ENCODE data around the gene CHST7.

Gene CHST7

GRCh38 chrX:46579250-46579649, 5.7 kb downstream of the CHST7 start:
- TF ChIP-seq POLR2AphosphoS5 (IDR thresholded peaks at IDR 0.05; ENCODE audit: low read depth) (no peak), SPI1 (IDR thresholded peaks at IDR 0.05; ENCODE audit: borderline replicate concordance, low read depth) (no peak), GABPA (IDR thresholded peaks at IDR 0.05; ENCODE audit: low read depth) (no peak)
- TF ChIP-seq, protein P1, sequence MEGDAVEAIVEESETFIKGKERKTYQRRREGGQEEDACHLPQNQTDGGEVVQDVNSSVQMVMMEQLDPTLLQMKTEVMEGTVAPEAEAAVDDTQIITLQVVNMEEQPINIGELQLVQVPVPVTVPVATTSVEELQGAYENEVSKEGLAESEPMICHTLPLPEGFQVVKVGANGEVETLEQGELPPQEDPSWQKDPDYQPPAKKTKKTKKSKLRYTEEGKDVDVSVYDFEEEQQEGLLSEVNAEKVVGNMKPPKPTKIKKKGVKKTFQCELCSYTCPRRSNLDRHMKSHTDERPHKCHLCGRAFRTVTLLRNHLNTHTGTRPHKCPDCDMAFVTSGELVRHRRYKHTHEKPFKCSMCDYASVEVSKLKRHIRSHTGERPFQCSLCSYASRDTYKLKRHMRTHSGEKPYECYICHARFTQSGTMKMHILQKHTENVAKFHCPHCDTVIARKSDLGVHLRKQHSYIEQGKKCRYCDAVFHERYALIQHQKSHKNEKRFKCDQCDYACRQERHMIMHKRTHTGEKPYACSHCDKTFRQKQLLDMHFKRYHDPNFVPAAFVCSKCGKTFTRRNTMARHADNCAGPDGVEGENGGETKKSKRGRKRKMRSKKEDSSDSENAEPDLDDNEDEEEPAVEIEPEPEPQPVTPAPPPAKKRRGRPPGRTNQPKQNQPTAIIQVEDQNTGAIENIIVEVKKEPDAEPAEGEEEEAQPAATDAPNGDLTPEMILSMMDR (IDR thresholded peaks at IDR 0.05; ENCODE audit: insufficient read depth, low read length) = no peak
- TF ChIP-seq, protein P2, sequence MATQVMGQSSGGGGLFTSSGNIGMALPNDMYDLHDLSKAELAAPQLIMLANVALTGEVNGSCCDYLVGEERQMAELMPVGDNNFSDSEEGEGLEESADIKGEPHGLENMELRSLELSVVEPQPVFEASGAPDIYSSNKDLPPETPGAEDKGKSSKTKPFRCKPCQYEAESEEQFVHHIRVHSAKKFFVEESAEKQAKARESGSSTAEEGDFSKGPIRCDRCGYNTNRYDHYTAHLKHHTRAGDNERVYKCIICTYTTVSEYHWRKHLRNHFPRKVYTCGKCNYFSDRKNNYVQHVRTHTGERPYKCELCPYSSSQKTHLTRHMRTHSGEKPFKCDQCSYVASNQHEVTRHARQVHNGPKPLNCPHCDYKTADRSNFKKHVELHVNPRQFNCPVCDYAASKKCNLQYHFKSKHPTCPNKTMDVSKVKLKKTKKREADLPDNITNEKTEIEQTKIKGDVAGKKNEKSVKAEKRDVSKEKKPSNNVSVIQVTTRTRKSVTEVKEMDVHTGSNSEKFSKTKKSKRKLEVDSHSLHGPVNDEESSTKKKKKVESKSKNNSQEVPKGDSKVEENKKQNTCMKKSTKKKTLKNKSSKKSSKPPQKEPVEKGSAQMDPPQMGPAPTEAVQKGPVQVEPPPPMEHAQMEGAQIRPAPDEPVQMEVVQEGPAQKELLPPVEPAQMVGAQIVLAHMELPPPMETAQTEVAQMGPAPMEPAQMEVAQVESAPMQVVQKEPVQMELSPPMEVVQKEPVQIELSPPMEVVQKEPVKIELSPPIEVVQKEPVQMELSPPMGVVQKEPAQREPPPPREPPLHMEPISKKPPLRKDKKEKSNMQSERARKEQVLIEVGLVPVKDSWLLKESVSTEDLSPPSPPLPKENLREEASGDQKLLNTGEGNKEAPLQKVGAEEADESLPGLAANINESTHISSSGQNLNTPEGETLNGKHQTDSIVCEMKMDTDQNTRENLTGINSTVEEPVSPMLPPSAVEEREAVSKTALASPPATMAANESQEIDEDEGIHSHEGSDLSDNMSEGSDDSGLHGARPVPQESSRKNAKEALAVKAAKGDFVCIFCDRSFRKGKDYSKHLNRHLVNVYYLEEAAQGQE (IDR thresholded peaks at IDR 0.05; ENCODE audit: insufficient replicate concordance, low read depth) = no peak
- Histone ChIP-seq H3K27ac (replicated peaks) (no peak overlapping the region), H3K4me3 (replicated peaks; ENCODE audit: insufficient read depth, low read length) (no peak overlapping the region), H3K27me3 (ENCODE audit: insufficient read depth, poor library complexity, severe bottlenecking) (no peaks in the 10 kb centered on the region)
- DNase-seq (ENCODE audit: low read depth in 1 of 2, low spot score in 1 of 2) = no peak

DNA sequence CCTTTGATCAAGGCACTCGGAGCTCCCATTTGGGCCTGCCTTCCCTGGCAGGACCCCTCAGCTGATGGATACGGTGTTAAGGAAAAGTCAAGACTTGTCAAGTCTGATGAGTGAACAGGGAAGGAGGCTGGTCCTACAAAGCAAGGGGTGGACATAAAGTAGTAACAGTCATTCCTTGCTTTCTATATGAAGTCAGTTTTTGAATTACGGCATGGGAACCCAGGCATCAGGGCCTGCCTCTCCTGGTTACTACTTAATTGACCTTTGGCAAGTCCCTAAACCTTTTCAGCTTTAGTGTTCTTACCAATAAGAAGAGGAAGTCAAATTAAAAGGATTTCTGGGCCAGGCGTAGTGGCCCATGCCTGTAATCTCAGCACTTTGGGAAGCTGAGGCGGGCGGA, 7.0 kb downstream of the CHST7 start:
- no peak overlapping the region for H3K27ac ChIP-seq (replicated peaks)
- no peak overlapping the region for H3K4me3 ChIP-seq (replicated peaks; ENCODE audit: insufficient read depth, low read length)
- TF ChIP-seq GABPA (IDR thresholded peaks at IDR 0.05; ENCODE audit: low read depth) = no peak
- no peak for TF ChIP-seq SPI1 (IDR thresholded peaks at IDR 0.05; ENCODE audit: borderline replicate concordance, low read depth)
- TF ChIP-seq, protein P1 (IDR thresholded peaks at IDR 0.05; ENCODE audit: insufficient read depth, low read length) = no peak
- no peak for TF ChIP-seq POLR2AphosphoS5 (IDR thresholded peaks at IDR 0.05; ENCODE audit: low read depth)
- TF ChIP-seq, protein P2 (IDR thresholded peaks at IDR 0.05; ENCODE audit: insufficient replicate concordance, low read depth) = no peak

DNA sequence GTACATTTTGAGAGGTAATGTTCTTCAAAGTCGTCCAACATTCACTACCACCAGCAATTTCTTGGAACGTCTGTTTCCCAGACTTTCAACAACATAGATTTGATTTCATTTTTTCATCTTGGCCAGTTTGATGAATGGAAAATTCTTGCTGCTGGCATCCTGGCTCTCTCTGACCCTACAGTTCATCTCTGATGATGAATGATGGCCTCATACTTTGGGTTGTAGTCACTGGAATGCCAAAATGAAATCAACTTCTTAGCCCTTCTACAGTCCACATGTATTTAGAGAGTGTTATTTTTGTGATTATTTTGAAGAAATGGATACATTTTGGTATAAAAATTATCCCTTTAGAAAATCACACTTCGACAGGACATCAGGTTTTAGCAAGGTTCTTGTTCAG, 8.8 kb downstream of the CHST7 start:
- no peak overlapping the region for H3K27ac ChIP-seq (replicated peaks)
- no peak for DNase-seq (ENCODE audit: low read depth in 1 of 2, low spot score in 1 of 2)
- no peak for TF ChIP-seq POLR2AphosphoS5 (IDR thresholded peaks at IDR 0.05; ENCODE audit: low read depth)
- TF ChIP-seq, protein P1 (IDR thresholded peaks at IDR 0.05; ENCODE audit: insufficient read depth, low read length) = no peak
- no peak for TF ChIP-seq SPI1 (IDR thresholded peaks at IDR 0.05; ENCODE audit: borderline replicate concordance, low read depth)
- TF ChIP-seq, protein P2 (IDR thresholded peaks at IDR 0.05; ENCODE audit: insufficient replicate concordance, low read depth) = no peak
- TF ChIP-seq GABPA (IDR thresholded peaks at IDR 0.05; ENCODE audit: low read depth) = no peak

More for the DNA sequence above, 7.0 kb downstream of the CHST7 start:
- no peaks in the 10 kb centered on the region for H3K27me3 ChIP-seq (ENCODE audit: insufficient read depth, poor library complexity, severe bottlenecking)
- DNase-seq (ENCODE audit: low read depth in 1 of 2, low spot score in 1 of 2) = no peak

More for the DNA sequence above, 8.8 kb downstream of the CHST7 start:
- Histone ChIP-seq H3K27me3 (ENCODE audit: insufficient read depth, poor library complexity, severe bottlenecking) (no peaks in the 10 kb centered on the region), H3K4me3 (replicated peaks; ENCODE audit: insufficient read depth, low read length) (no peak overlapping the region)

Measured in HL-60 (cell line).